ENCODE results near the gene MED13L. TPM values are rescaled to one million over a fixed set of nuclear protein-coding genes. Genes with fewer than 3 reads are reported as not detected.
"Not testable (repeated sequence)": the region's sequence is repeated elsewhere in the genome, so short reads cannot be mapped to it uniquely, and the experiment has no call there.

The MED13L gene
- total RNA-seq, 2 experiments from 2014 or later = 39.5 to 41.8 TPM

DNA sequence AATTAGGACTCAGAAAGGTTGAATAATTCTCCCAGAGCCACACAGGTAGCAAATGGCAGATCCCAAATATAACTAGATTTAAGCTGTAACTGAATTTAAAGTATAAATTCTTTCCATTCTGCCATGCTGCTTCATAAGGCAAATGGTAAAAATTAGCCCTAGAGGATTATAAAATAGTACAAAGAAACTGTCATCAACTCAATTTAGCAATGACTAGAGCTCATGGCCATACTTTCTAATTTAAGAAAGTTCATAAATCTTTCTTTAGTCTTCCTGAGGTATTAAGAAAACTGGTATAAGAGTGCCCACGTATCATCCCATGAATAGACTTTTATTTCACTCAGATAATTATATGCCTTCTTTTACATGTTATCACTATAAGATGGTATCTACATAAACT lies 34.8 kb downstream of the MED13L start:
- no peak overlapping the region for H3K4me3 Mint-ChIP-seq
- intact Hi-C loops (cut with micrococcal nuclease) = no loop called here
- TF ChIP-seq, protein P1, sequence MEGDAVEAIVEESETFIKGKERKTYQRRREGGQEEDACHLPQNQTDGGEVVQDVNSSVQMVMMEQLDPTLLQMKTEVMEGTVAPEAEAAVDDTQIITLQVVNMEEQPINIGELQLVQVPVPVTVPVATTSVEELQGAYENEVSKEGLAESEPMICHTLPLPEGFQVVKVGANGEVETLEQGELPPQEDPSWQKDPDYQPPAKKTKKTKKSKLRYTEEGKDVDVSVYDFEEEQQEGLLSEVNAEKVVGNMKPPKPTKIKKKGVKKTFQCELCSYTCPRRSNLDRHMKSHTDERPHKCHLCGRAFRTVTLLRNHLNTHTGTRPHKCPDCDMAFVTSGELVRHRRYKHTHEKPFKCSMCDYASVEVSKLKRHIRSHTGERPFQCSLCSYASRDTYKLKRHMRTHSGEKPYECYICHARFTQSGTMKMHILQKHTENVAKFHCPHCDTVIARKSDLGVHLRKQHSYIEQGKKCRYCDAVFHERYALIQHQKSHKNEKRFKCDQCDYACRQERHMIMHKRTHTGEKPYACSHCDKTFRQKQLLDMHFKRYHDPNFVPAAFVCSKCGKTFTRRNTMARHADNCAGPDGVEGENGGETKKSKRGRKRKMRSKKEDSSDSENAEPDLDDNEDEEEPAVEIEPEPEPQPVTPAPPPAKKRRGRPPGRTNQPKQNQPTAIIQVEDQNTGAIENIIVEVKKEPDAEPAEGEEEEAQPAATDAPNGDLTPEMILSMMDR (IDR thresholded peaks at IDR 0.05) = no peak
- peaks cover 56% of the 10 kb centered on the region for H3K4me1 Mint-ChIP-seq (ENCODE audit: low read depth)
- no peaks in the 10 kb centered on the region for H3K9me3 Mint-ChIP-seq
- POLR2A ChIA-PET = no interaction called here
- CTCF ChIA-PET = no interaction called here
- peaks cover 4% of the 10 kb centered on the region for H3K36me3 Mint-ChIP-seq (ENCODE audit: low read depth)
- ATAC-seq = no peak
- peak overlapping the region; percentile 14 for H3K27ac Mint-ChIP-seq
- H3K27me3 Mint-ChIP-seq = no peaks in the 10 kb centered on the region
- DNase-seq = no peak

DNA sequence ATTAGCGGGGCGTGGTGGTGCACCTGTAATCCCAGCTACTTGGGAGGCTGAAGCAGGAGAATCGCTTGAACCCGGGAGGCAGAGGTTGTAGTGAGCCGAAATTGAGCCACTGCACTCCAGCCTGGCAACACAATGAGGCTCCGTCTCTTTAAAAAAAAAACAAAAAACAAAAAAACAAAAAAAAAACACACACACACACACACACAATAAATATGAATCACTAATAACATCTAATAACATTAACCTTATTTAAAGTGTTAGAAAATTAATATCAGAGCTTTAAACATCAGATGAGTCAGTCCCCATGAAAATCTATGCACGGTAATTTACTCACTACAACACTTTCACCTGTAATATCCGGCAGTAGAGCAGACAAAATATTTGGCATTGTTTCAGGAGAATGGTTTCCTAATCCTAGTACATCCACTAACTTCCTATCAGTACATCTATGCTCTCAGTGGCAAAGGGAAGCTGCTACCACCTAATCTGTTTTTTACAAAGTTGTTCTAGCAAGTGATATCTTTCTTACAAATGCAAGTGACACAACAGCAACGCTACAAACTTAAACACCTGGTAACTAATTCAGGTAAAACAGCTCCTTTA lies 36.2 kb downstream of the MED13L start:
- peaks cover 7% of the 10 kb centered on the region for H3K36me3 Mint-ChIP-seq (ENCODE audit: low read depth)
- H3K27ac Mint-ChIP-seq = no peak overlapping the region
- H3K27me3 Mint-ChIP-seq = no peaks in the 10 kb centered on the region
- no peak for DNase-seq
- H3K4me3 Mint-ChIP-seq = no peak overlapping the region
- H3K4me1 Mint-ChIP-seq (ENCODE audit: low read depth) = peaks cover 61% of the 10 kb centered on the region
- H3K9me3 Mint-ChIP-seq = no peaks in the 10 kb centered on the region
- TF ChIP-seq, protein P1 (IDR thresholded peaks at IDR 0.05) = no peak
- intact Hi-C loops (cut with micrococcal nuclease) = no loop called here
- POLR2A ChIA-PET = interaction anchor here (0.9 kb wide), 1 partner anchor 96 kb away, joined by 3 read pairs; no protein-coding TSS in a partner anchor
- CTCF ChIA-PET = no interaction called here
- no peak for ATAC-seq

DNA sequence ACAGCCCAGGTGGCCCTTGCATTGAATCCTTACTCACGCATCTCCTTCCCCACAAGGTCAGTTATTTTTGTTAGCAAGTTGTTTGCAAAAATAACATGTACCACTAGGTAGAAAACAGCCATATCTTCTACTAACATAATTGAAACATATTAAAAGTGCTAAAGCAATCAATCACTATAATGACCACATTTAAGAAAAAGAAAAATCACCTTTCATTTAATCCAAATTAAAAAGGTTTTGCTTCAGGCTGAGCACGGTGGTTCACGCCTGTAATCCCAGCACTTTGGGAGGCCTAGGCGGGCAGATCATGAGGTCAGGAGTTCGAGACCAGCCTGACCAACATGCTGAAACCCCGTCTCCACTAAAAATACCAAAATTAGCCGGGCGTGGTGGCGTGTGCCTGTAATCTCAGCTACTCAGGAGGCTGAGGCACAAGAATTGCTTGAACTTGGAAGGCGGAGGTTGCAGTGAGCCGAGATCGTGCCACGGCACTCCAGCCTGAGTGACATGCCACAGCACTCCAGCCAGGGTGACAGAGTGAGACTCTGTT lies 38.8 kb downstream of the MED13L start:
- intact Hi-C loops (cut with micrococcal nuclease) = loop anchor here (10.0 kb wide), 1 partner anchor 224 kb away; no protein-coding TSS in a partner anchor
- H3K4me3 Mint-ChIP-seq; POLR2A ChIA-PET; H3K36me3 Mint-ChIP-seq (ENCODE audit: low read depth); ATAC-seq; DNase-seq; H3K27ac Mint-ChIP-seq; H3K9me3 Mint-ChIP-seq; H3K27me3 Mint-ChIP-seq: not testable (repeated sequence)
- CTCF ChIA-PET = interaction anchor here (0.7 to 3.4 kb wide), 3 partner anchors 44 to 241 kb away, joined by 3 to 17 read pairs (median 3); no protein-coding TSS in a partner anchor
- peaks cover 45% of the 10 kb centered on the region for H3K4me1 Mint-ChIP-seq (ENCODE audit: low read depth)

DNA sequence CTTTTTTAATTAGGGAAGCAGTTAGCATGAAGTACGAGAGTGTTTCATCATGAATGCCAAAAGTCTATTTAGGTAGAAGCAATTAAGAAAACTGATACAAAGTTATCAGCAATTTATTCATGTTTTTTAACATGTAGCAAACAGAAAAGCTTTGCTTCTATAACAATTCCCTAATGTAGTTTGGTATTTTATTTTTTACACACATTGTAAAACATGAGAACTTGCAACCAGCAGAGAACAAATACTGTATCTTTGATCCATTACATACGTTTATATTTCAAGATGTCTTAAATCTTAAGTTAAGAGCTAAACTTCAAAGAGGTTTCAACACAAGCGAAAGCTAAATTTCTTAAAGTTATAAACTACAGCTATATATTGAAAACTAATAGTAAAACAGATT lies 39.3 kb downstream of the MED13L start:
- intact Hi-C loops (cut with micrococcal nuclease) = loop anchor here (10.0 kb wide), 1 partner anchor 223 kb away; no protein-coding TSS in a partner anchor
- H3K27me3 Mint-ChIP-seq = no peaks in the 10 kb centered on the region
- CTCF ChIA-PET = interaction anchor here (0.8 to 3.4 kb wide), 4 partner anchors 45 to 240 kb away, joined by 3 to 17 read pairs (median 5); no protein-coding TSS in a partner anchor

DNA sequence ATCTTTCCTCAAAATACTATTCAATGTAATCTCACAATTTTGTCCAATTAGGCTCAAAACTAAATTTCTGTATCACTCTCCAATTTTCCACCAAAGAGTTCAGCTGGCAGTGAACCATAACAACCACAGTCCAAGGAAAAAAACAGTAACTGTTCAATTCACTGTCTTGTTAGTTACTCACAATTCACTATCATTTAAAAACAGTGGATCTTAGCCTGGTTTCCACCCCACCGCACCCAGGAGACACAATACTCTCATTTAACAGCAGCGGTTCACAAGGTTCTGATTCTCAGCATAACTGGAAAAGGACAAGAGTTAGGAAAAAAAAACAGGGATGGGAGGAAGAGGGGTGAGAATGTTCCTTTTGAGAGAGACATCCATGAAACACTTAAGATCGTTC lies 40.5 kb downstream of the MED13L start:
- intact Hi-C loops (cut with micrococcal nuclease) = loop anchor here (2.0 to 10.0 kb wide), 2 partner anchors 94 to 222 kb away; no protein-coding TSS in a partner anchor
- ChIA-PET POLR2A (no interaction called here), CTCF (interaction anchor here (1.0 to 3.4 kb wide), 21 partner anchors 8 to 373 kb away, joined by 3 to 27 read pairs (median 8); no protein-coding TSS in a partner anchor)
- TF ChIP-seq, protein P1 (IDR thresholded peaks at IDR 0.05) = no peak
- Mint-ChIP-seq H3K4me1 (ENCODE audit: low read depth) (peaks cover 39% of the 10 kb centered on the region), H3K27me3 (no peaks in the 10 kb centered on the region), H3K9me3 (no peaks in the 10 kb centered on the region), H3K27ac (peak overlapping the region; percentile 85), H3K36me3 (ENCODE audit: low read depth) (peaks cover 9% of the 10 kb centered on the region), H3K4me3 (peak overlapping the region; percentile 13)
- ATAC-seq = no peak
- no peak for DNase-seq

More for the DNA sequence above, 39.3 kb downstream of the MED13L start:
- no peak overlapping the region for H3K4me3 Mint-ChIP-seq
- H3K4me1 Mint-ChIP-seq (ENCODE audit: low read depth) = peaks cover 40% of the 10 kb centered on the region
- peaks cover 9% of the 10 kb centered on the region for H3K36me3 Mint-ChIP-seq (ENCODE audit: low read depth)
- DNase-seq (no peak), ATAC-seq (no peak)
- no peak overlapping the region for H3K27ac Mint-ChIP-seq
- no peaks in the 10 kb centered on the region for H3K9me3 Mint-ChIP-seq
- TF ChIP-seq, protein P1 (IDR thresholded peaks at IDR 0.05) = no peak
- POLR2A ChIA-PET = no interaction called here

Measured in activated CD8-positive, alpha-beta T cell treated with anti-CD3 and anti-CD28 coated beads for 36 hours (primary cell).